Neural progenitor cell (in vitro differentiated cells): ENCODE results near the gene PRMT9. TPM values are rescaled to one million over a fixed set of nuclear protein-coding genes. Genes with fewer than 3 reads are reported as not detected.

ENCODE experiments used
- DNase-seq: peaks from one replicate; pipeline ENCODE4 v3.0.0-alpha.2; 2016; ENCODE audit warnings: low spot score
- H2AFZ ChIP-seq: fragments of 200-600 bp; sonication (generic); replicated peaks from 2 replicates; pipeline ENCODE4 v1.6.1; 2016; ENCODE audit warnings: antibody characterized with exemption
- H3F3A ChIP-seq: fragments of 200-600 bp; sonication (generic); 2 replicates; pipeline ENCODE4 v1.6.1; 2016; ENCODE audit warnings: antibody characterized with exemption, low read depth
- H3K27ac ChIP-seq: fragments of 200-600 bp; sonication (generic); 2 replicates; pipeline ENCODE4 v1.5.1; 2016; ENCODE audit warnings: mild to moderate bottlenecking
- H3K27me3 ChIP-seq: fragments of 200-600 bp; sonication (generic); 2 replicates; pipeline ENCODE4 v1.6.1; 2016; ENCODE audit warnings: mild to moderate bottlenecking, moderate library complexity
- H3K36me3 ChIP-seq: fragments of 200-600 bp; sonication (generic); 2 replicates; pipeline ENCODE4 v1.5.1; 2016
- H3K4me1 ChIP-seq: fragments of 200-600 bp; sonication (generic); 2 replicates; pipeline ENCODE4 v1.6.1; 2016; ENCODE audit warnings: mixed run types
- H3K4me2 ChIP-seq: fragments of 200-600 bp; sonication (generic); 2 replicates; pipeline ENCODE4 v1.6.1; 2016
- H3K4me3 ChIP-seq: fragments of 200-600 bp; sonication (generic); 2 replicates; pipeline ENCODE4 v1.5.1; 2016
- H3K79me2 ChIP-seq: fragments of 200-600 bp; sonication (generic); 2 replicates; pipeline ENCODE4 v1.6.1; 2016; ENCODE audit warnings: low read depth
- H3K9ac ChIP-seq: fragments of 200-600 bp; sonication (generic); 2 replicates; pipeline ENCODE4 v1.6.1; 2016
- H3K9me3 ChIP-seq: fragments of 200-600 bp; sonication (generic); 2 replicates; pipeline ENCODE4 v1.5.1; 2016; ENCODE audit warnings: low read depth
- H4K20me1 ChIP-seq: fragments of 200-600 bp; sonication (generic); 2 replicates; pipeline ENCODE4 v1.6.1; 2016; ENCODE audit warnings: low read depth
- H3K27ac Mint-ChIP-seq: 3 replicates; pipeline ENCODE4 v1.8.0; 2021; ENCODE audit warnings: mixed read lengths
- H3K27me3 Mint-ChIP-seq: 2 replicates; pipeline ENCODE4 v1.8.0; 2022; ENCODE audit warnings: low read depth, mild to moderate bottlenecking, inconsistent platforms, moderate library complexity, mixed read lengths; ENCODE audit not compliant: insufficient read depth
- H3K36me3 Mint-ChIP-seq: 3 replicates; pipeline ENCODE4 v1.8.0; 2021; ENCODE audit warnings: mixed read lengths
- H3K4me1 Mint-ChIP-seq: 3 replicates; pipeline ENCODE4 v1.8.0; 2021; ENCODE audit warnings: mixed read lengths
- H3K4me3 Mint-ChIP-seq: 3 replicates; pipeline ENCODE4 v1.8.0; 2021; ENCODE audit warnings: mild to moderate bottlenecking, moderate library complexity, mixed read lengths
- H3K9me3 Mint-ChIP-seq: 3 replicates; pipeline ENCODE4 v1.8.0; 2020; ENCODE audit warnings: mixed read lengths
- CTCF ChIP-seq: fragments of 200-600 bp; sonication (generic); IDR thresholded peaks from 2 replicates; pipeline ENCODE4 v1.5.1; 2017; ENCODE audit warnings: antibody characterized with exemption, mild to moderate bottlenecking
- EZH2 ChIP-seq: fragments of 200-600 bp; sonication (generic); IDR thresholded peaks from 2 replicates; pipeline ENCODE4 v1.6.1; 2017; ENCODE audit warnings: antibody characterized with exemption, mild to moderate bottlenecking, moderate library complexity
- EZH2phosphoT487 ChIP-seq: fragments of 200-600 bp; sonication (generic); IDR thresholded peaks from 2 replicates; pipeline ENCODE4 v1.6.1; 2017; ENCODE audit warnings: antibody characterized with exemption
- total RNA-seq: library from RNA; depleted of rRNA; stranded (reverse); fragments of >200 nt; gene quantifications from 2 replicates; pipeline ENCODE4 v1.2.3, GENCODE V29; 2015; ENCODE audit warnings: low replicate concordance

PRMT9 gene
- total RNA-seq, 1 donor from 2014 or later, result 24.8 TPM

- DNase-seq, result no peak
- no peaks in the 10 kb centered on the region for H3K9me3 Mint-ChIP-seq
- Histone ChIP-seq H3K9me3 (no peaks in the 10 kb centered on the region), H3K36me3 (no peaks in the 10 kb centered on the region), H3K9ac (no peak overlapping the region), H4K20me1 (peaks cover 4% of the 10 kb centered on the region), H3K4me2 (no peak overlapping the region), H3K79me2 (peaks cover 21% of the 10 kb centered on the region), H3K27me3 (no peaks in the 10 kb centered on the region), H3K4me3 (no peak overlapping the region), H3F3A (no peaks in the 10 kb centered on the region), H3K4me1 (no peaks in the 10 kb centered on the region), H3K27ac (no peak overlapping the region), H2AFZ (no peak overlapping the region)
- no peak overlapping the region for H3K4me3 Mint-ChIP-seq
- no peaks in the 10 kb centered on the region for H3K4me1 Mint-ChIP-seq
- peaks cover 4% of the 10 kb centered on the region for H3K27me3 Mint-ChIP-seq
- H3K36me3 Mint-ChIP-seq, result peaks cover 35% of the 10 kb centered on the region
- TF ChIP-seq EZH2phosphoT487 (no peak), CTCF (no peak), EZH2 (no peak)
- no peak overlapping the region for H3K27ac Mint-ChIP-seq
Observed at GRCh38 chr4:147645099-147645498, 38.9 kb downstream of the PRMT9 start.

DNA sequence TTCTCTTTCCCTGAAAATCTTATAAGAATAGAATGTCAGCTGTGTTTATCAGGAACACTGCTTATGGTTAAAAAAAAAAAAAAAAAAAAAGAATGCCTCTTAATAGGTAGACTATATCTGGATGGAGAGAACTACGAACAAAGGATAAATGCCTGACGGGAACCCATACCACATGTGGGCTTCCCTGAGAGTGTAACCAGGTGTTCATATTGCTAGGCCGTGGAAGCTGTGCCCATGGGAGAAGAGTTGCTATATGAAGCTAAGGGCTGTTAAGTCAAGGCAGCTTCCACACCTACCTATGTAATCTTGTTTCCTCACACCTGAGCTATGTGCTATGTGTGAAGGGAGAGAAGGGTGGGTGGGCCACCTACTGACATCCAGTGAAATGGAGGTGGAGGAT, 39.5 kb downstream of the PRMT9 start:
- no peak overlapping the region for H3K4me3 ChIP-seq
- H4K20me1 ChIP-seq, result peaks cover 4% of the 10 kb centered on the region
- no peaks in the 10 kb centered on the region for H3F3A ChIP-seq
- DNase-seq, result no peak
- no peak overlapping the region for H3K9ac ChIP-seq
- no peak overlapping the region for H2AFZ ChIP-seq
- H3K36me3 Mint-ChIP-seq, result peaks cover 33% of the 10 kb centered on the region
- TF ChIP-seq EZH2, result no peak
- TF ChIP-seq EZH2phosphoT487, result no peak
- no peak for TF ChIP-seq CTCF
- H3K36me3 ChIP-seq, result no peaks in the 10 kb centered on the region
- H3K9me3 ChIP-seq, result no peaks in the 10 kb centered on the region
- no peak overlapping the region for H3K27ac ChIP-seq
- H3K4me3 Mint-ChIP-seq, result no peak overlapping the region
- no peak overlapping the region for H3K4me2 ChIP-seq
- peaks cover 15% of the 10 kb centered on the region for H3K79me2 ChIP-seq
- peaks cover 4% of the 10 kb centered on the region for H3K27me3 Mint-ChIP-seq
- H3K9me3 Mint-ChIP-seq, result no peaks in the 10 kb centered on the region
- no peak overlapping the region for H3K27ac Mint-ChIP-seq
- no peaks in the 10 kb centered on the region for H3K4me1 Mint-ChIP-seq
- H3K4me1 ChIP-seq, result no peaks in the 10 kb centered on the region
- H3K27me3 ChIP-seq, result no peaks in the 10 kb centered on the region

DNA sequence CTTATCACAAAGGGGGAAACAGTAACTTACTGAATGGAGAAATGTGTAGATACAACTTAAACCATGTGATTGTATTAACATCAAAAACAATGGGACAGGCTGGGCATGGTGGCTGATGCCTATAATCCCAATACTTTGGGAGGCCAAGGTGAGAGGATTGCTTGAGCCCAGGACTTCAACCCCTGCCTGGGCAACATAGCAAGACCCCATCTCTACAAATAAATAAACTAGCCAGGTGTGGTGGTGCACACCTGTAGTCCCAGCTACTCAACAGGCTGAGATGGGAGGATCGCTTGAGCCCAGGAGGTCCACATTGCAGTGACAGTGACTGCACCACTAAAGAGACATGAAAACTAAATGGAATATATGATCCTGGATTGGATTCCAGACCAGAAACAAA, 40.3 kb downstream of the PRMT9 start:
- Histone ChIP-seq H3K79me2 (peaks cover 11% of the 10 kb centered on the region), H3K27ac (no peak overlapping the region), H3K4me1 (no peaks in the 10 kb centered on the region), H3K36me3 (no peaks in the 10 kb centered on the region), H3F3A (peaks cover 4% of the 10 kb centered on the region), H3K4me3 (no peak overlapping the region), H4K20me1 (peaks cover 4% of the 10 kb centered on the region), H3K9me3 (no peaks in the 10 kb centered on the region), H2AFZ (no peak overlapping the region), H3K27me3 (no peaks in the 10 kb centered on the region), H3K9ac (no peak overlapping the region), H3K4me2 (no peak overlapping the region)
- no peaks in the 10 kb centered on the region for H3K9me3 Mint-ChIP-seq
- TF ChIP-seq CTCF (no peak), EZH2phosphoT487 (no peak), EZH2 (no peak)
- no peak overlapping the region for H3K27ac Mint-ChIP-seq
- H3K27me3 Mint-ChIP-seq, result peaks cover 2% of the 10 kb centered on the region
- no peaks in the 10 kb centered on the region for H3K4me1 Mint-ChIP-seq
- no peak overlapping the region for H3K4me3 Mint-ChIP-seq
- peaks cover 27% of the 10 kb centered on the region for H3K36me3 Mint-ChIP-seq
- DNase-seq, result no peak
